ENCODE data around the gene PLEKHG4B.
A peak's percentile ranks its signal among the peaks of the same experiment; 100 is the strongest.

The PLEKHG4B gene

DNA sequence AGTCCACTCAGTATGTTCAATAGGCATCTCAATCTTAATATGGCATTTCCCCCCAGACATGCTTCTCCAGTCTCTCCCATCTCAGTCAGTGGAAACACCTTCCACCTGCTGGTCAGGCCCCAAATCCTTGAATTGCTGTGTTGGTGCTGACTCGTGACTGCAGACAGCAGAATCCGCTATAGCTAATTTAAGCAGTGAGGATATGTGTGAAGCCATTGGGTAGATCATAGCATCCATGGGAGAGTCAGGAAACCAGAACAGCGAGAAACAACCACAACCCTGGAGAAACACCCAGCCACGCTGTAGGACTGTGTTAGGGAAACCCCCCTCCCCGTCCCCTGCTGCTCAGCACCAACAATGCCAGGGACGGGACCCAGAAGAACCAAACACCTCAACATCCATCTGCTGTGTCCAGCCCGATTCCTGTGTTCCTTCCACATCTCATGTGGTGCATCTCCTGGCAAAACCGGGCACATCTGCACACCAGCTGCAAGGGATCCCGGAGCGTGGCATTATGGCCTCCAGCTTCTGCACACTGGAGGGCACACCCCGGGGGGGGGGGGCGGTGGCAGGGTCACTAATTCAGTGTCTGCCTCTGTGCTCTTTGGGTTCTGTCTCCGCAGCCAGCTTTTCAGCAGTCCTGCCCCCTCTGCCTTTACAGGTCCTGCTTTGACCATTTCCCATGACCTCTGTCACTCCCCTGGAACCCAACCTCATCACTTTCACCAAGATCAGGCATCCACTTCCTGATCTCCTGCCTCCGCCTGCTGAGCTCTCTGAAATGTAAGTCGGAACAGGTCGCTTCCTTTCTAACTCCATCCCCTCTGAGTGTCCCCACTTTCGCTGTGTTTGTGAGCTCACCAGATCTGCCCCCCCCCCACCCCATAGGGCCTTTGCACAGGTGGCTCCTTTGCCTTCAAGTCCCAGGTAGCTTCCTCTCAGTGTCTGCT lies 2.4 kb upstream of the PLEKHG4B start:
- no peak for DNase-seq (ENCODE audit: low read depth)
- no peak overlapping the region for H3K9ac ChIP-seq (ENCODE audit: low read length)
- peaks cover 50% of the 10 kb centered on the region for H3K27me3 ChIP-seq (replicated peaks; ENCODE audit: control insufficient read depth, insufficient read depth, low read length)
- H3K4me1 ChIP-seq (ENCODE audit: control insufficient read depth, insufficient read depth, low read length), result no peaks in the 10 kb centered on the region
- H3K4me3 ChIP-seq (ENCODE audit: low read length), result no peak overlapping the region
- H3K9me3 ChIP-seq (ENCODE audit: control insufficient read depth, low read length), result peaks cover 9% of the 10 kb centered on the region
- H3K36me3 ChIP-seq (ENCODE audit: control insufficient read depth, insufficient read depth, low read length, severe bottlenecking), result no peaks in the 10 kb centered on the region

DNA sequence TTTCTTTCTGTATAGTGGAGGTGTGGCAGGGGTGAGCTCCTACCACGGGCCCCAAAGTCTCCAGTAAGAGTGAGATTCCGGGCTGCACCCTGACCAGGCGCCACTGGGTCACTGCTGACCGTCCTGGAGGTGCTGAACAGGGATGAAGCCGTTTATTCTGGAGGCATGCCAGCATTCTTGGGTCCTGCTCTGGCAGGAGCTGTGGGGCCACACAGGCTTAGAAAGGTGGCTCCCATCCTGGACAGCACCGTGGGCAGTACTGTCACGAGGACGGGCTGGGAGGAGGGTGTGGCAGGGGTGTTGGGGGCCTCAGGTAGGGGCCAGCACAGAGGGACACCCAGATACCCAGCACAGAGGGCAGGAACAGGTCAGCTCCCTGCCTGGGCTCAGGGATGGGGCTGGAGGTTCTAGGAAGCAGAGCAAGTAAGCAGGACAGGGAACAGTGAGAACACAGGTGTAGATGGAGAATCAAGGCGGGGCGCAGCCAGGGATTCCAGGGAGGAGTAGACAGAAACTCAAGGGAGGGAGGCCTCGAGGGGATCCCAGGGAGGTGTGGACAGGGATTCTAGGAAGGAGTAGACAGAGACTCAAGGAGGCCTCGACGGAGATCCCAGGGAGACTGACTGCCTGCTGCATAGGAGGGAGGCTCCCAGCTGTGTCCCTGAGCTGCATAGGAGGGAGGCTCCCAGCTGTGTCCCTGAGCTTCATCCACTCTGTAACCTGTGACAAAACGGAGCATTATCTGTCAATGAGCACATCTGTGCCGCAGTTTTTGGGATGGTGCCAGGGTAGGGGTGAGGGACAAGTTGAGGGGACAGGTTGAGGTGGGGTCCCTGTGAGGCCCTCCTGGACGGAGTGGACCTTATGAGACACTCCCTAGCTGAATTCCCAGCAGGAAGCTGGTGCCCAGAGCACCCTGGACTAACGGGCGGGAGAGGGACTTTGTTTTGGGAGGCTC lies 1.1 kb upstream of the PLEKHG4B start:
- DNase-seq (ENCODE audit: low read depth), result peak; percentile 21
- peaks cover 61% of the 10 kb centered on the region for H3K27me3 ChIP-seq (replicated peaks; ENCODE audit: control insufficient read depth, insufficient read depth, low read length)
- H3K36me3 ChIP-seq (ENCODE audit: control insufficient read depth, insufficient read depth, low read length, severe bottlenecking), result no peaks in the 10 kb centered on the region
- H3K9ac ChIP-seq (ENCODE audit: low read length), result no peak overlapping the region
- no peak overlapping the region for H3K4me3 ChIP-seq (ENCODE audit: low read length)
- H3K9me3 ChIP-seq (ENCODE audit: control insufficient read depth, low read length), result peaks cover 9% of the 10 kb centered on the region
- no peaks in the 10 kb centered on the region for H3K4me1 ChIP-seq (ENCODE audit: control insufficient read depth, insufficient read depth, low read length)

DNA sequence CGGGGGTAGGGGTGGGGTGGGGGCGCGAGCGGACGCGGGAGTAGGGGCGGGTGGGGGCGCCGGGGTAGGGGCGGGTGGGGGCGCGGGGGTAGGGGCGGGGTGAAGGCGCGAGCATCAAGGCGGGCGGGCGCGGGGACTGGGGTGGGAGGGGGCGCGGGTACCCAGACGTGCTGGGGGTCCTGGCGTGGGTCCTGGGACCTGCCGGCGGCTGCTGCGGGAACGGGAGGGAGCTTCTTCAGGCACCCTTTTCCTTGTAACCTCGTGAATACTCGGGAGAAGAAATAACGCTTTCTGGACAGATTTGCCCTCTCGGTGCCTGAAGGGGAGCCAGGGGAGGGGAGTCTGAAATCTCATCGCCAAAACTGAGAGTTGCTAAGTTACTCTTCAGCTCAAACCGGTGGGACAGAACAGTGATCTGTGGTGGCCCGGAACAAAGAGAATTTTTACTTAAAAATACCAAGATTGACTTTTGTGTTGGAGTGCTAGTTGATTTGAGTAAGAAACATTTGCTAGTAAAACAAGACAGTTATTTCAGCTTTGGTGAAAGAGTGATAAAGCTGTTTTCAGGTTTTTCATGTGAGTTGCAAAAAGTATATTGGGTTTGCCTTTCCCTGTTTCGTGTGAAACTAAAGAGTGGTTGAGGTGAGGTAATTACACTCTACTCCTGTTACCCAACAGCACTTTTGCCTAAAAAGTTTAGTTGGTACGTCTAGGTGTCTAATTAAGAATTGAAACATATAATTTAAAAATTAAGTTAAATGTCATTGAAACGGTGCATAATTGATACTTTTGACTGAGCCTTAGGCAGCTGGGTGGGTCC lies 643 bp downstream of the PLEKHG4B start:
- DNase-seq (ENCODE audit: low read depth), result peak; percentile 34
- Histone ChIP-seq H3K9me3 (ENCODE audit: control insufficient read depth, low read length) (peaks cover 8% of the 10 kb centered on the region), H3K4me3 (ENCODE audit: low read length) (no peak overlapping the region), H3K36me3 (ENCODE audit: control insufficient read depth, insufficient read depth, low read length, severe bottlenecking) (no peaks in the 10 kb centered on the region), H3K9ac (ENCODE audit: low read length) (no peak overlapping the region), H3K27me3 (replicated peaks; ENCODE audit: control insufficient read depth, insufficient read depth, low read length) (peaks cover 77% of the 10 kb centered on the region), H3K4me1 (ENCODE audit: control insufficient read depth, insufficient read depth, low read length) (no peaks in the 10 kb centered on the region)

DNA sequence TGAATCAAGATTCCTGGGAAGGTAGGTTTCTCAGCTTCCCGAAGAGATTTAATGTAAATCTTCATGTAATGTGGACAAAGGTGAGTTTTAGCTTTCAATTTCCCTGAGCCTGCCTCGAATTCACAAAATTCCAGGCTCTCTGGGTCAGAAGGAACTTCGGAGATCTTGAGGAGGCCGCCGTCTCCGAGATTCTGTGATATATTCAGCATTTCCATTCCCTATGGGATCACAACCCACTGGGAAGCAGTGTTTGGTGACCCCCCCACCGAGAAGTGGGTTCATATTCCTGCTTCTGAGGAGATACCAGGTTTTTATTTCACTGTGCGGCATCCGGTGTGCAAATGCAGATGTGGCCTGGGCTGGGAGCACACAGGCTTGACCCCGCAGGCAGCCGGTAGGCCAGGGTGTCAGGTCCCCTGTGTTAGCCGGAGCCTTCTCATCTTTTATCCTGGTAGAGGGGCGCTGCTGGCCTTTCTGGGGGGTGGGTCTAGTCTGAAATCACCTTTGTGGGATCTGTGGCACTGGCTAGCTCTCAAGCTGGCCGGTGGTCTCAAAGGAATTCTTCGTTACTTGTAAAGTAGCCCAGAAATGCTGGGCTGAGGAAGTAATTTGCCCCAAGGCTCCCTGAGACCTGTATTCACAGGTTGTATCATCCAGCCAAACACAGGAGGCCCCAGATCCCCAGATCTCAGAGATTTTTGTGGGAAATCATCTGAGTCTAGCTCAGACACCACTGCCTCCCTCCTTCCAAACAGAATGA lies 1.4 kb downstream of the PLEKHG4B start:
- Histone ChIP-seq H3K27me3 (replicated peaks; ENCODE audit: control insufficient read depth, insufficient read depth, low read length) (peaks cover 81% of the 10 kb centered on the region), H3K9me3 (ENCODE audit: control insufficient read depth, low read length) (peaks cover under 1% of the 10 kb centered on the region), H3K4me3 (ENCODE audit: low read length) (no peak overlapping the region), H3K36me3 (ENCODE audit: control insufficient read depth, insufficient read depth, low read length, severe bottlenecking) (no peaks in the 10 kb centered on the region), H3K4me1 (ENCODE audit: control insufficient read depth, insufficient read depth, low read length) (no peaks in the 10 kb centered on the region), H3K9ac (ENCODE audit: low read length) (no peak overlapping the region)
- no peak for DNase-seq (ENCODE audit: low read depth)

DNA sequence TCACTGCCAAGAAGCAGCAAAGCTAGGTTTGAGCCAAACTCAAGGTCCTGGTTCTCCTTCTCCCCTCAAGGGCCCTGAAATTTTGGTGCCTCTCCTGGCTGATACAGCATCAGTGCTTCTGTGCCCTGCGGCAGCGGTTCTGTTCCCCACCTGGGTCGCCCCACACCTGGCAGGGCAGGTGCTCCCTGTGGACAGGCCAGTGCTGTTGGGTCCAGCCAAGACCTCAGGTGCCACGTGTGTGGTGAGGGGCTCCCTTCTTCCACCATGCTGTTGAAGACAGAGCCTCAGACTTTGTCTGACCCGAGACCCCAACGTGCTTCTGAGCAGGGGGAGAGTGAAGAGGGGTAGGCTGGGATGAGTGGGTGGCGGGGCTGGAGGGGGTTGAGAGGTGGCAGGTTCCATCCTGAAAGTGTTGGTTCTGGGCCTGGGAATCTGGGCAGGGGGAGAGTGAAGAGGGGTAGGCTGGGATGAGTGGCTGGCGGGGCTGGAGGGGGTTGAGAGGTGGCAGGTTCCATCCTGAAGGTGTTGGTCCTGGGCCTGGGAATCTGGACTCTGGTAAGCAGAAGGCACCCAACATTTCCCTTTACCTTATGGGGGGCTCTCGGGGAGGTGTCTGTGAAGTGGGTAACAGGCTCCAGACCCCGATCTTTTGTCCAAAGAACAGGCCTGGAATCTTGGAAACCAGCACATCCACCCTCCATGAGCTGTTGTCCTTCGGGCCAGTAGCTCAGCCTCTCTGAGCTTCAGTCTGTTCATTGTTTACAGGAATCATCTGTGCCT lies 2.3 kb downstream of the PLEKHG4B start:
- peaks cover 77% of the 10 kb centered on the region for H3K27me3 ChIP-seq (replicated peaks; ENCODE audit: control insufficient read depth, insufficient read depth, low read length)
- no peak overlapping the region for H3K9ac ChIP-seq (ENCODE audit: low read length)
- no peak for DNase-seq (ENCODE audit: low read depth)
- no peaks in the 10 kb centered on the region for H3K4me1 ChIP-seq (ENCODE audit: control insufficient read depth, insufficient read depth, low read length)
- no peak overlapping the region for H3K4me3 ChIP-seq (ENCODE audit: low read length)
- H3K9me3 ChIP-seq (ENCODE audit: control insufficient read depth, low read length), result no peaks in the 10 kb centered on the region
- no peaks in the 10 kb centered on the region for H3K36me3 ChIP-seq (ENCODE audit: control insufficient read depth, insufficient read depth, low read length, severe bottlenecking)

DNA sequence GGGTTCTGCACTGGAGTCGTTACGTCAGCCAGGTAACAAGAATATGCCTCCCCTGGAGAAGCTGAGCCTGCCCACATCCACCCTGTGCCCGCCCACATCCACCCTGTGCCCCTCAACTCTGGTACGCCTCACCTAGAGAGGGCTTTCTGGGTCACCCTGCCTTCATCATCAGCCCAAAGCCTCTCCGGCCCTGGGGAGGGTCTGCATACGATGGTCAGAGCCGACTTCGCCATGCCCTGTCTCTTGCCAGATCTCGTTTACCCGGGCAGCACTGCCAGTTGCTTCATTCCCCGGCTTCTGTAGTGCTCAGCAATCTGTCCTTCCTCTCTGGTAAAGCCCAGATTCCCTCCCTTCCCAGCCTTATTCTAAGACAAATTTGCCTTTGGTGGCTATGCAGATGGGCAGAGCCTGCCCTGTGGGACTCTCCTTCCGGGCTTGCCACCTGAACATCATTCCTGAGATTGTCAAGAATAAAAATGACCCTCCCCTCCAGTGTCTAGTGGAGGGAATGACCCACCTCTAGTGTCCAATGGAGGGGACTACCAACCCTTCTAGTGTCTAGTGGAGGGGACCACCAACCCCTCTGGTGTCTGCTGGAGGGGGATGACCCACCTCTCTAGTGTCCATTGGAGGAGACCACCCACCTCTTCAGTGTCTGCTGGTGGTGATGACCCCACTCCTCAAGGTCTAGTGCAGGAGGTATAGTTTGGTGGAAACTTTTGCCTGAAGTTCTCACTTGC lies 3.4 kb downstream of the PLEKHG4B start:
- H3K9me3 ChIP-seq (ENCODE audit: control insufficient read depth, low read length), result no peaks in the 10 kb centered on the region
- DNase-seq (ENCODE audit: low read depth), result no peak
- no peaks in the 10 kb centered on the region for H3K4me1 ChIP-seq (ENCODE audit: control insufficient read depth, insufficient read depth, low read length)
- no peaks in the 10 kb centered on the region for H3K36me3 ChIP-seq (ENCODE audit: control insufficient read depth, insufficient read depth, low read length, severe bottlenecking)
- H3K27me3 ChIP-seq (replicated peaks; ENCODE audit: control insufficient read depth, insufficient read depth, low read length), result peaks cover 76% of the 10 kb centered on the region
- no peak overlapping the region for H3K9ac ChIP-seq (ENCODE audit: low read length)
- H3K4me3 ChIP-seq (ENCODE audit: low read length), result no peak overlapping the region

DNA sequence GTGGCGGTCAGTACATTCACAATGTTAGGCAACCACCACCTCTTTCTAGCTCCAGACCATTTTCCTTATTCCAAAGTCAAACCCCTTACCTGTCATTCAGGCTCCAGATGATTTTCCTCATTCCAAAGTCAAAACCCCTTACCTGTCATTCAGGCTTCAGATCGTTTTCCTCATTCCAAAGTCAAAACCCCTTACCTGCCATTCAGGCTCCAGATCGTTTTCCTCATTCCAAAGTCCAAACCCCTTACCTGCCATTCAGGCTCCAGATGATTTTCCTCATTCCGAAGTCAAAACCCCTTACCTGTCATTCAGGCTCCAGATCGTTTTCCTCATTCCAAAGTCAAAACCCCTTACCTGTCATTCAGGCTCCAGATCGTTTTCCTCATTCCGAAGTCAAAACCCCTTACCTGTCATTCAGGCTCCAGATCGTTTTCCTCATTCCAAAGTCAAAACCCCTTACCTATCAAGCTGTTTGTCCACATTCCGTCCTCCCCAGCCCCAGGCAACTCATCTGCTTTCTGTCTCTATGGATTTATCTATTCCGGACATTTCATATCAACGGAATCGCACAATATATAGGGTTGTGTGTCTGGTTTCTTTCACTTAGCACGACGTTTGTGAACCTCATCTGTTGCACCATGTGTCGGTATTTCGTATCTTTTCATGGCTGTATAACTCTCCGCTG lies 5.2 kb downstream of the PLEKHG4B start:
- Histone ChIP-seq H3K9me3 (ENCODE audit: control insufficient read depth, low read length) (no peaks in the 10 kb centered on the region), H3K4me1 (ENCODE audit: control insufficient read depth, insufficient read depth, low read length) (no peaks in the 10 kb centered on the region), H3K9ac (ENCODE audit: low read length) (no peak overlapping the region), H3K27me3 (replicated peaks; ENCODE audit: control insufficient read depth, insufficient read depth, low read length) (peaks cover 65% of the 10 kb centered on the region), H3K4me3 (ENCODE audit: low read length) (no peak overlapping the region), H3K36me3 (ENCODE audit: control insufficient read depth, insufficient read depth, low read length, severe bottlenecking) (no peaks in the 10 kb centered on the region)
- no peak for DNase-seq (ENCODE audit: low read depth)

DNA sequence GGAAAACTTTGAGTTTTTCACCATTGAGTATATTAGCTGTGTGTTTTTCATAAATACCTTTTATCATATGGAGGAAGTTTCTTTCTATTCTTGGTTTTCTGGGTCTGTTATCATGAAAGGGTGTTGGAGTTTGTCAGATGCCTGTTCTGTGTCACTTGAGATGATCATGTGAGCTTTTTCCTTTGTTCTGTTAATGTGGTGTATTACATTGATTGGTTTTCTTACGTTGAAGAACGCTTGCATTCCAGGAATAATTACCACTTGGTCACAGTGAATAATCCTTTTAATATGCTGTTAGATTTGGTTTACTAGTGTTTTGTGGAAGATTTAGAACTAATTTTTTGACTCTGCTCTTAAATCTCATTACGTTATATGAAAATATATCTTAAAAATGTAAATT lies 7.8 kb downstream of the PLEKHG4B start:
- Histone ChIP-seq H3K27me3 (replicated peaks; ENCODE audit: control insufficient read depth, insufficient read depth, low read length) (peaks cover 66% of the 10 kb centered on the region), H3K4me1 (ENCODE audit: control insufficient read depth, insufficient read depth, low read length) (no peaks in the 10 kb centered on the region), H3K9ac (ENCODE audit: low read length) (no peak overlapping the region), H3K4me3 (ENCODE audit: low read length) (no peak overlapping the region), H3K36me3 (ENCODE audit: control insufficient read depth, insufficient read depth, low read length, severe bottlenecking) (no peaks in the 10 kb centered on the region), H3K9me3 (ENCODE audit: control insufficient read depth, low read length) (no peaks in the 10 kb centered on the region)
- DNase-seq (ENCODE audit: low read depth), result no peak

DNA sequence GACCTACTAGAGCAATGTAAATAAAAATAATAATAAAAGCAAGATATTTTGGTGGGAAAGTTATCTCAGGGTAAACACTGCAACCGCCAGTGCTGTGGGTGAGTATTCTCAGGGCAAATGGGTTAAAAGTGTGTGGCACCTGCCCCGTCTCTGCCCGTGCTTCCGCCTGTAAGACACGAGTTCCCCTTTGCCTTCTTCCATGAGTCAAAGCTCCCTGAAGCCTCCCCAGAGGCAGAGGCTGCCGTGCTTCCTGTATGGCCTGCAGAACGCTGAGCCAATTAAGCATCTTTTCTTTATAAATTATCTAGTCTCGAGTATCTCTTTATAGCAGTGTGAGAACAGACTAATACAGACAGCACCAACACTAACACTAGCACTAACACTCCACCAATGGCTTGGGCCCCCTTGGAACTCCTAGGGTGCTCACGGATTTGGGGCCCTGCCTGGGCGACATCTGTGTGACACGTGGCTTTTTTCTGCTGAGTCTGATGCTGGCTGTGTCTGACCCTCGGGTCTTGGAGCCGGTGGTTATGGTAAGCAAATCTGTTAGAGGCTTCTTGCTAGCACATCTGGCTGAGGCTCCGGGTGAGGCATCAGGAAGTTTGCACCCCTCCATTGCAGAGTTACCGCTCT lies 10.6 kb downstream of the PLEKHG4B start:
- peaks cover 61% of the 10 kb centered on the region for H3K27me3 ChIP-seq (replicated peaks; ENCODE audit: control insufficient read depth, insufficient read depth, low read length)
- no peak overlapping the region for H3K9ac ChIP-seq (ENCODE audit: low read length)
- H3K4me1 ChIP-seq (ENCODE audit: control insufficient read depth, insufficient read depth, low read length), result no peaks in the 10 kb centered on the region
- no peak overlapping the region for H3K4me3 ChIP-seq (ENCODE audit: low read length)
- DNase-seq (ENCODE audit: low read depth), result no peak
- H3K36me3 ChIP-seq (ENCODE audit: control insufficient read depth, insufficient read depth, low read length, severe bottlenecking), result no peaks in the 10 kb centered on the region
- H3K9me3 ChIP-seq (ENCODE audit: control insufficient read depth, low read length), result no peaks in the 10 kb centered on the region

All from adipocyte (in vitro differentiated cells).